Mammary epithelial cell (primary cell): Measurements from ENCODE around the gene S1PR2.

Experiments
- EZH2 ChIP-seq: IDR thresholded peaks from 2 replicates; pipeline ENCODE4 v1.6.1; 2012; ENCODE audit warnings: low read length, inconsistent platforms, borderline replicate concordance
- TF ChIP-seq, protein P1 (sequence below), 2 donors: IDR thresholded peaks in 1 of 2; conservative IDR thresholded peaks in 1 of 2; 2 replicates each; pipeline ENCODE4 v1.5.1; 2011 to 2012; ENCODE audit warnings: inconsistent platforms in 2 of 2, low read length in 2 of 2, mild to moderate bottlenecking in 2 of 2, control low read depth in 1 of 2, low read depth in 1 of 2; ENCODE audit not compliant: insufficient read depth in 1 of 2; ENCODE audit errors: extremely low read depth in 1 of 2

DNA sequence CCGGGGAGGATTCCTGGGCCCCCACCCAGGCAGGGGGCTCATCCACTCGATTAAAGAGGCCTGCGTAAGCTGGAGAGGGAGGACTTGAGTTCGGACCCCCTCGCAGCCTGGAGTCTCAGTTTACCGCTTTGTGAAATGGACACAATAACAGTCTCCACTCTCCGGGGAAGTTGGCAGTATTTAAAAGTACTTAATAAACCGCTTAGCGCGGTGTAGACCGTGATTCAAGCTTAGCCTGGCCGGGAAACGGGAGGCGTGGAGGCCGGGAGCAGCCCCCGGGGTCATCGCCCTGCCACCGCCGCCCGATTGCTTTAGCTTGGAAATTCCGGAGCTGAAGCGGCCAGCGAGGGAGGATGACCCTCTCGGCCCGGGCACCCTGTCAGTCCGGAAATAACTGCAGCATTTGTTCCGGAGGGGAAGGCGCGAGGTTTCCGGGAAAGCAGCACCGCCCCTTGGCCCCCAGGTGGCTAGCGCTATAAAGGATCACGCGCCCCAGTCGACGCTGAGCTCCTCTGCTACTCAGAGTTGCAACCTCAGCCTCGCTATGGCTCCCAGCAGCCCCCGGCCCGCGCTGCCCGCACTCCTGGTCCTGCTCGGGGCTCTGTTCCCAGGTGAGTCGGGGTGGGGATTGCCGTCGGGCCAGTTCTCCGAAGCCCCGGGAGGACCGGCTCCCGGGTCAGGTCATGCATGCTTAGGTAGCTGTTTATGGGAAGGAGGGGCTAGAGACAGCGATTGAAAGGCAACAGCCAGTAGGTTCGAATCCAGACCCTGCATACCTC lies 39.7 kb upstream of the S1PR2 start, which contains the start of gene ICAM1:
- TF ChIP-seq, protein P1, sequence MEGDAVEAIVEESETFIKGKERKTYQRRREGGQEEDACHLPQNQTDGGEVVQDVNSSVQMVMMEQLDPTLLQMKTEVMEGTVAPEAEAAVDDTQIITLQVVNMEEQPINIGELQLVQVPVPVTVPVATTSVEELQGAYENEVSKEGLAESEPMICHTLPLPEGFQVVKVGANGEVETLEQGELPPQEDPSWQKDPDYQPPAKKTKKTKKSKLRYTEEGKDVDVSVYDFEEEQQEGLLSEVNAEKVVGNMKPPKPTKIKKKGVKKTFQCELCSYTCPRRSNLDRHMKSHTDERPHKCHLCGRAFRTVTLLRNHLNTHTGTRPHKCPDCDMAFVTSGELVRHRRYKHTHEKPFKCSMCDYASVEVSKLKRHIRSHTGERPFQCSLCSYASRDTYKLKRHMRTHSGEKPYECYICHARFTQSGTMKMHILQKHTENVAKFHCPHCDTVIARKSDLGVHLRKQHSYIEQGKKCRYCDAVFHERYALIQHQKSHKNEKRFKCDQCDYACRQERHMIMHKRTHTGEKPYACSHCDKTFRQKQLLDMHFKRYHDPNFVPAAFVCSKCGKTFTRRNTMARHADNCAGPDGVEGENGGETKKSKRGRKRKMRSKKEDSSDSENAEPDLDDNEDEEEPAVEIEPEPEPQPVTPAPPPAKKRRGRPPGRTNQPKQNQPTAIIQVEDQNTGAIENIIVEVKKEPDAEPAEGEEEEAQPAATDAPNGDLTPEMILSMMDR (conservative IDR thresholded peaks at IDR 0.05 in 1 of 2, IDR thresholded peaks at IDR 0.05 in 1 of 2; ENCODE audit: extremely low read depth in 1 of 2, insufficient read depth in 1 of 2, low read depth in 1 of 2, low read length in 2 of 2), result peak in 1 of 2 donors; percentile 11
- no peak for TF ChIP-seq EZH2
